ENCODE results near the gene PAIP2.
"Not testable (repeated sequence)": the region's sequence is repeated elsewhere in the genome, so short reads cannot be mapped to it uniquely, and the experiment has no call there.

DNA sequence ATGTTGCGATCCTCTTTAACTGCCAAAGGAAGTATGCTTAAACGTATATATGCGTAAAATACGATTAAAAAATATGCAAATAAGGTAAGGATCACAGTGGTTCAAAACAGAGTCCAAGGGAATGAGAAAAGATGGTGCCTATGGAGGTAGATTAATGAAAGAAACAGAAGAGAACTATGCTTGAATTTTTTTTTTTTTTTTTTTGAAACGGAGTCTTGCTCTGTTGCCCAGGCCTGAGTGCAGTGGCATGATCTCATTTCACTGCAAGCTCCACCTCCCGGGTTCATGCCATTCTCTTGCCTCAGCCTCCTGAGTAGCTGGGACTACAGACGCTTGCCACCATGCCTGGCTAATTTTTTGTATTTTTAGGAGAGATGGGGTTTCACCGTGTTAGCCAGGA is 3.8 kb downstream of the PAIP2 start:
- TF ChIP-seq, protein P1, sequence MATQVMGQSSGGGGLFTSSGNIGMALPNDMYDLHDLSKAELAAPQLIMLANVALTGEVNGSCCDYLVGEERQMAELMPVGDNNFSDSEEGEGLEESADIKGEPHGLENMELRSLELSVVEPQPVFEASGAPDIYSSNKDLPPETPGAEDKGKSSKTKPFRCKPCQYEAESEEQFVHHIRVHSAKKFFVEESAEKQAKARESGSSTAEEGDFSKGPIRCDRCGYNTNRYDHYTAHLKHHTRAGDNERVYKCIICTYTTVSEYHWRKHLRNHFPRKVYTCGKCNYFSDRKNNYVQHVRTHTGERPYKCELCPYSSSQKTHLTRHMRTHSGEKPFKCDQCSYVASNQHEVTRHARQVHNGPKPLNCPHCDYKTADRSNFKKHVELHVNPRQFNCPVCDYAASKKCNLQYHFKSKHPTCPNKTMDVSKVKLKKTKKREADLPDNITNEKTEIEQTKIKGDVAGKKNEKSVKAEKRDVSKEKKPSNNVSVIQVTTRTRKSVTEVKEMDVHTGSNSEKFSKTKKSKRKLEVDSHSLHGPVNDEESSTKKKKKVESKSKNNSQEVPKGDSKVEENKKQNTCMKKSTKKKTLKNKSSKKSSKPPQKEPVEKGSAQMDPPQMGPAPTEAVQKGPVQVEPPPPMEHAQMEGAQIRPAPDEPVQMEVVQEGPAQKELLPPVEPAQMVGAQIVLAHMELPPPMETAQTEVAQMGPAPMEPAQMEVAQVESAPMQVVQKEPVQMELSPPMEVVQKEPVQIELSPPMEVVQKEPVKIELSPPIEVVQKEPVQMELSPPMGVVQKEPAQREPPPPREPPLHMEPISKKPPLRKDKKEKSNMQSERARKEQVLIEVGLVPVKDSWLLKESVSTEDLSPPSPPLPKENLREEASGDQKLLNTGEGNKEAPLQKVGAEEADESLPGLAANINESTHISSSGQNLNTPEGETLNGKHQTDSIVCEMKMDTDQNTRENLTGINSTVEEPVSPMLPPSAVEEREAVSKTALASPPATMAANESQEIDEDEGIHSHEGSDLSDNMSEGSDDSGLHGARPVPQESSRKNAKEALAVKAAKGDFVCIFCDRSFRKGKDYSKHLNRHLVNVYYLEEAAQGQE (IDR thresholded peaks at IDR 0.05; ENCODE audit: insufficient replicate concordance, low read depth): not testable (repeated sequence)
- TF ChIP-seq GABPA (IDR thresholded peaks at IDR 0.05; ENCODE audit: low read depth); CTCF (IDR thresholded peaks at IDR 0.05; ENCODE audit: insufficient read depth, low read length): not testable (repeated sequence)
